Measurements from ENCODE around the gene ALG10.
"Not testable (repeated sequence)": the region's sequence is repeated elsewhere in the genome, so short reads cannot be mapped to it uniquely, and the experiment has no call there.

ALG10 gene

GRCh38 chr12:34022079-34022830 lies at the start of gene ALG10:
TSS of gene ALG10 (plus strand) at chr12:34022496. CDS start at chr12:34022600, 104 bp downstream.
- DNase-seq, result peak; percentile 80

GRCh38 chr12:33972884-33973283 lies 49.4 kb upstream of the ALG10 start:
- DNase-seq, result not testable (repeated sequence)

GRCh38 chr12:33977887-33978286 lies 44.4 kb upstream of the ALG10 start:
- no peak for DNase-seq

- no peak for DNase-seq
Observed at GRCh38 chr12:33988197-33988805, 34.0 kb upstream of the ALG10 start.

- no peak for DNase-seq
Observed at GRCh38 chr12:33988913-33989312, 33.4 kb upstream of the ALG10 start.

GRCh38 chr12:33994857-33995808 lies 27.2 kb upstream of the ALG10 start:
- no peak for DNase-seq

GRCh38 chr12:34008835-34009234 lies 13.5 kb upstream of the ALG10 start:
- DNase-seq, result not testable (repeated sequence)

GRCh38 chr12:34016361-34016760 lies 5.9 kb upstream of the ALG10 start:
- DNase-seq, result no peak

GRCh38 chr12:34021071-34021470 lies 1.2 kb upstream of the ALG10 start:
- no peak for DNase-seq

- DNase-seq, result not testable (repeated sequence)
Observed at GRCh38 chr12:34027661-34028060, 5.4 kb downstream of the ALG10 start.

- DNase-seq, result no peak
Observed at GRCh38 chr12:34030591-34030990, 8.3 kb downstream of the ALG10 start.

GRCh38 chr12:34033628-34034296 lies 11.5 kb downstream of the ALG10 start:
- DNase-seq, result peak; percentile 29

GRCh38 chr12:34038357-34038756 lies 16.1 kb downstream of the ALG10 start:
- not testable (repeated sequence) for DNase-seq

GRCh38 chr12:34046570-34046969 lies 24.3 kb downstream of the ALG10 start:
- DNase-seq, result no peak

- not testable (repeated sequence) for DNase-seq
Observed at GRCh38 chr12:34047855-34048254, 25.6 kb downstream of the ALG10 start.

- DNase-seq, result no peak
Observed at GRCh38 chr12:34048714-34049113, 26.4 kb downstream of the ALG10 start.

GRCh38 chr12:34051486-34051885 lies 29.2 kb downstream of the ALG10 start:
- no peak for DNase-seq

- no peak for DNase-seq
Observed at GRCh38 chr12:34054938-34055337, 32.6 kb downstream of the ALG10 start.

Data from KG1 (cell line).